K562 treated with DMSO at 1 percent for 4 hours (cell line): ENCODE data around the gene MOV10L1. TPM values are rescaled to one million over a fixed set of nuclear protein-coding genes. Genes with fewer than 3 reads are reported as not detected.

Experiments used
- total RNA-seq: library from RNA; unstranded; fragments of 300-600 nt; gene quantifications from 2 replicates; pipeline ENCODE4 v1.2.3, GENCODE V29; 2022; ENCODE audit not compliant: insufficient read depth

Gene MOV10L1
- 0.66 and 0.81 TPM in 2 replicates for total RNA-seq

DNA sequence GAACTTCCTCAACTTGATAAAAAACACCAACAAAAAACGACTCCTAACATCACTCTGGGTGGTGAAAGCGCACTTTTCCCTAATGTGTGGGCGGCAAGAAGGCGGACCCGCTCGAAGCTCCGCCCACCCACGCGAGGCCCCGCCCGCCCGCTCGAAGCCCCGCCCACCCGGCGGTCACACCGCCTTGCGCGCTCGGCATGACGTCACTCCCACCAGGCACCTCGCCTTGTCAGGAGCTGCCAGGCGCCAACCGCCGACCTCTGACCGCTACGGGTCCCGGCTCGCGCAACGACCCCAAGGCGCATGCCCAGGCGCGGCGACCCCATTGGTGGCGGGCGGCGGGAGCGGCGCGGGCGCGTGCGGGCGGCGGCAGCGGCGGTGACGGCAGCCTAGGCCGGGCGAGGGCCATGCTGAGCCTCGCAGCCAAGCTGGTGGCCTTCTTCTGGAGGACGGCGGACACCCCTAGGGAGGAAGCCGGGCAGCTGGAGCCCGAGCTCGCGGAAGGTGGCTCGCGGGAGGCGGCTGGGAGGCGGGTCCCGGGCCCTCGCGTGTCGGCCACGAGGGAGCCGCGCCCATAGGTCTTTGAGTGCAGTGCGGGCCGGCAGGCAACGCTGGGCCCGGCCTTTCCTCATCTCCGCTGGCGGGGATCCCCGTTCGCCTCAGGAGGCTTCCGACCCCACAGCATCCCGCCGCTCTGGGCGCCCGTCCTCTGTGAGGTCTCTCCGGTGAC lies at the start of gene MOV10L1:
MOV10L1 (plus strand) TSS at position 325 of the 730 bp plus-strand sequence; CDS start at position 408, 83 bp downstream.

DNA sequence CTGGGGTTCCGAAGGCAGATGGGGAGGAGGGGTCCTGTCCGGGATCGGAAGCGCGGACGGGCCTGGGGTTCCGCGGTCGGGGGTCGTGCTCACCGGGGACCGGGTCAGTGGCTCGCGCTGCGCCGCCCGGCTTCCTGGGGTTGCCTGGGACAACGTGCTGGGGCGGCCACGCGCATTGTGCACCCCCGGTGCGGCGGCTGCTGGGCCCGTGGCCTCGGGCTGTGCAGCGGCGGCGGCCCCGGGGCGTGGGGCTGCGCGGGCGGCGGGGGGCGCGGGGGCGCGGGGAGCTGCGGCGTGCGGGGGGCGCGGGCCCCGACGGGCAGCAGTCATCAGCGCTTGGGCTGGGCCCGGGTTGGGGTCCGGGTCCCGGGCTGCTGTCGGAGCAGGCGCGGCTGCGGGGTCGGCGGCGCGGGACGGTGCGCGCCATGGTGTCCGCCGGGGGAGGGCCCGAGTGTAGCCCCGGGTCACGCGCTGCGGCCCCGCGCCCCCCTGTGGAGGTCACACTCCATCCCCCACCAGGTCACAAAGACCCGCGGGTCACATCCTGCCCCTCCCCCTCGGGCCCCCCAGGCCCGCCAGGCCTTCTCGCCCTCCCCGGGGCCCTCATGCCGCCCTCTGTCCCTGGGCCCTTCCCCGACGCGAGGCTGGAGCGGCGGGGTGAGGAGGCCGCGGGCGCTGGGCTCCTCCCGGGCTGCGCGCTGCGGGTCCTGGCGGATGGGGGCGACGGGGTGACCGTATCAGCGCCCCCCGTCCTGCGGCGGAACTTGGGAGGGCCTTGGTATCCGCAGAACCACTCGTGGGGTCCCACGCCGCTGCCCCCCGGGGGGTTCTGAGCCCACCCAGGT lies 31.5 kb upstream of the MOV10L1 start, which contains the start of gene TTLL8:
TTLL8 (minus strand) TSS at position 238 of the 845 bp plus-strand sequence.

DNA sequence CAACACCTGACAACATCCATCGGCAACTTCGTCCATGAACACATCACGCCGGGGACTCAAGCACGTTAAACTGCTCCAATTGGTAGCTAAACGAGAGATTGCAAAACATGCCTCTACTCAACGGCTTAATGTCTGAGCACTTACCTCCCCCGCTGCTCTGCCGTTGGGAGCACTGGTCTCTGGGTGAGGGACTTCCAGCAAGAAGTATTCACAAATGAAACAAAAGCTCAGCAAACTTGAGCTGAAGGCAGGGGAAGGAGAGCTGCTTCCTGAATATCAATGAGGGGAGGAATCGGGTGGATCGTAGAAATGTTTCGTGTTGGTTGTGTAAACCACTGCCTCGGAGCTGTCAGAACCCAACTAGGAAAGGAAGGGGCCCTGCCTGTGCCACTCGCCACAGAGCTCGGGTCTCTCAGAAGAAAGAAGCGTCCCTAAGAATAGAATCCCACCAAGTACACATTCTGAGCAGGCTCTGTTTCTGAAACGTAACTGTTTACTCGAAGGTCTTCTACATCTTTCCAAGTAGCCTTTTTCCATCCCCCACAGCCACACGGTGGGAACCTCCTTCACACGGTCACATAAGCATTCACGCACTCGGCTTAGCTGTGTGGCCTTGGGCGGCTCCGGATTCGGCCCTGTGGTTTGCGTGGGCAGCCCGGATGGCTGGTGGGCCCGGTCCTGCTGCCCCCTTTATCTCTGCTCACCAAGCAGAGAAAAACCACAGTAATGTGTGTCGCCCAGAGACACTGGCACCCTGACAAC lies 4.4 kb upstream of the MOV10L1 start, which contains the start of gene MLC1:
MLC1 (minus strand) TSS at position 216 of the 762 bp plus-strand sequence. CDS start 524 bp downstream, outside the sequence.

DNA sequence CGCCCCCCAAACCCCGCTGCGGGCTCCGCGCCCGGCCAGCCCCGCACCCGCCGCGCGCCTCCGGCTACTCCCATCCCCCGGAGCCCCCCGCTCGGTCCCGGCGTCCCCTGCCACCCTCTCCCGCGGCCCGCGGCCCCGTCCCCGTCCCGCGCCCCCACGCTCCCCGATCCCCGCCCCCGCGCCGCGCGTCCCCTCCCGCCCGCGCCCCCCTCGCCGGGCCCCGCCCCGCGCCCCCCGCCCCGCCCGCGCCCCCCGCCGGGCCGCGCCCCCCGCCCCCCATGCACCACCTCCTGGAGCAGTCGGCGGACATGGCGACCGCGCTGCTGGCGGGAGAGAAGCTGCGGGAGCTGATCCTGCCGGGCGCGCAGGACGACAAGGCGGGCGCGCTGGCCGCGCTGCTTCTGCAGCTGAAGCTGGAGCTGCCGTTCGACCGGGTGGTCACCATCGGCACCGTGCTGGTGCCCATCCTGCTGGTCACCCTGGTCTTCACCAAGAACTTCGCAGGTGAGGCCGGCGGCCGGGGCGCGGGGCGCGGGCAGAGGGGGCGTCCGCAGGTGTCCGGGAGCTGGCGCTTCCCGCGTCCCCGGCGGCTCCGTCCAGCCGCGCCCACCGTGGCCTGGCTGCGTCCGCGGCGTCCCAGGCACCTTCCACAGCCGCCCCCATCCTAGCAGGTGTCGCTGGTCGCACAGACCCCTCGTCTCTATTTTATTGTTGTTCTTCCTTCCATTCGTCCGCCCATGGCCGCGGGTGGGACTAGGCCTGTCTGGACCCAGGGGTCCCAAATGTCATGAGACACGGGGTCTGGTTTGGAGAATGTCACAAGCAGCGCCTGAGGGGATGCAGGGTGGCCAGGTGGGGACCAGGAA lies 80.9 kb downstream of the MOV10L1 start, which contains the start of gene PANX2:
PANX2 (plus strand) TSS at position 279 of the 866 bp plus-strand sequence; CDS start at position 279, 0 bp downstream.

DNA sequence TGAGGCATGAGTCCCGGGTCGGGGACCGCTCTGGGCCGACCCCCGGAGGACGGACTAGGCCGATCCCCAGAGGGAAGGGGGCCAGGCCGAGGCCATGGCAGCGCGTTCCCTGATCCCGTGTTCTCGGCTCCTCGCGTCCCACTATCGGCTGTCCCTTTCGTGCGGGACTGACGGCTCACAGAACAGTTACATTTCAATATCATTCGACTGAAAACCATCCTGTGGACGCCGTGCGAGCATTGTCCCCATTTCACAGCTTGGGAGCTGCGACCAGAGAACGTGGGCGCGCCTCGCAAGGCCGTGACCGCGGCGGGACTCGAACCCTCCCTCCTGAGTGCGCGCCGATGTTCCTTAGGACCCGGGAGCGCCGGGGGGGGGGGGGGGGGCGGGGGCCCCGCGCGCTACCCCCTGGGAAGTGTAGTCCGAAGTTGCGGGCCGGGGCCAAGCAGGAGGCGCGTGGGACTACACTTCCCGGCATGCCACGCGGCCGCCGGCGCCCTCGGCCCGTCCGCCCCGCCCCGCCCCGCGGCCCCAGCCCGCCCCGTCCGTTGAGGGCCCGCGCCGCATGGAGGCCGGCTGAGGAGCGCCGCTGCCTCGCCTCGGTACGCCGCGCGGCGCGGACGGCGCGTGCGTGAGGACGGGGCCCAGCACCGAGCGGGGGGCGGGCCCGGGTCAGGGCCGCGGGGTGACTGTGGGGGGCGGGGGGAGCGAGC lies 95.7 kb downstream of the MOV10L1 start, which contains the start of gene TRABD:
TRABD (plus strand) TSS at position 539 of the 713 bp plus-strand sequence. CDS start 7,148 bp downstream, outside the sequence.

DNA sequence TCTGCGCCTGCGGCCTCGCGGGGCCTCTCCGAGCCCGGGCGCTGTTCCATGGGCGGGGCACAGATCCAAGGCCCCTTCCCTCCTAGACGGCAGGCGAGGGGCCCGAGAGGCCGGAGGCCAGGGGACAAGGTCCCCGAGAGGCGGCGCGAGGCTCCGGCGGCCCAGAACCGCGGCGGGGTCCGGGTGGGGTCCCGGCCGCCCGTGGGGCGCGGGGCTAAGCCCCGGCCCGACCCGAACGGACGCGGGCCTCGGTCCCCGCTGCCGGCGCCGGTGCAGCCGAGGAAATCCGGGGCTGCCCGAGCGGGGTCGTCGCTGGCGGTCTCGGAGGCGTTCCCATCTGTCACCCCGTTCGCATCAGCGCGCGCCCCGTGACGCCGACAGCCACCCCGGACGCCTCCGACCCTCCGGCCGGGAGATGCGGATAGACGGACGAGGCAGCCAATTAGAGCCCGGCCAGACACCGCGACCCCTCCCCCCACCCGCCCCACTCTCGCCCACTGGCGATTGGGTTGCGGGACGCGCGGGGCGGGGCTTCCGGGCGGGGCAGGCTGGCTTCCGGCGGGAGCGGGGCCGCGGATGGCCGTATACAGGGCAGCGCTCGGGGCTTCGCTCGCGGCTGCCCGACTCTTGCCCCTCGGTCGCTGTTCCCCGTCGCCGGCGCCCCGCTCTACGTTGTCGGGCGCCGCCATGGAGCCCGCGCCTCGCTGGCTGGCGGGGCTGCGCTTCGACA lies 110.8 kb downstream of the MOV10L1 start, which contains the start of gene SELENOO:
SELENOO (plus strand) TSS at position 551 of the 730 bp plus-strand sequence; CDS start at position 577, 26 bp downstream.

Other genes starting within 250 kb of the MOV10L1 start
- gene ZBED4, start 236.2 kb upstream of the MOV10L1 start, total RNA-seq, result 8.3 and 10.0 TPM in 2 replicates
- 9.7 and 13.0 TPM in 2 replicates for gene ALG12, start 171.6 kb upstream of the MOV10L1 start, total RNA-seq
- gene CRELD2, start 171.4 kb upstream of the MOV10L1 start, total RNA-seq, result 21.8 and 30.0 TPM in 2 replicates
- 84.8 and 88.5 TPM in 2 replicates for gene PIM3, start 129.2 kb upstream of the MOV10L1 start, total RNA-seq
- not detected in 2 replicates for gene IL17REL, start 77.2 kb upstream of the MOV10L1 start, total RNA-seq
- gene TTLL8, start 31.7 kb upstream of the MOV10L1 start, total RNA-seq, result not detected in 2 replicates
- gene MLC1, start 4.6 kb upstream of the MOV10L1 start, total RNA-seq, result 1.5 and 5.6 TPM in 2 replicates
- 24.4 and 28.0 TPM in 2 replicates for gene PANX2, start 80.7 kb downstream of the MOV10L1 start, total RNA-seq
- gene TRABD, start 95.9 kb downstream of the MOV10L1 start, total RNA-seq, result 54.3 and 67.9 TPM in 2 replicates
- 19.9 and 32.2 TPM in 2 replicates for gene SELENOO, start 111.0 kb downstream of the MOV10L1 start, total RNA-seq
- 11.9 and 16.1 TPM in 2 replicates for gene TUBGCP6, start 155.0 kb downstream of the MOV10L1 start, total RNA-seq
- gene HDAC10, start 161.3 kb downstream of the MOV10L1 start, total RNA-seq, result 25.1 and 29.2 TPM in 2 replicates
- gene MAPK12, start 171.7 kb downstream of the MOV10L1 start, total RNA-seq, result 24.5 and 32.8 TPM in 2 replicates
- gene MAPK11, start 180.4 kb downstream of the MOV10L1 start, total RNA-seq, result 7.2 and 11.4 TPM in 2 replicates
- 34.3 and 35.7 TPM in 2 replicates for gene PLXNB2, start 217.6 kb downstream of the MOV10L1 start, total RNA-seq
- 1.8 TPM in 2 replicates for gene DENND6B, start 237.0 kb downstream of the MOV10L1 start, total RNA-seq